GM12864 (cell line): ENCODE measurements around the gene MEGF6.

Source experiments
- DNase-seq: peaks from one replicate; pipeline ENCODE4 v3.0.0-alpha.2; 2011; ENCODE audit warnings: low read depth
- H3K4me3 ChIP-seq: 2 replicates; pipeline ENCODE4 v1.5.1; 2011; ENCODE audit warnings: mild to moderate bottlenecking, low read depth, low read length, control low read depth
- TF ChIP-seq, protein P1 (sequence below): IDR thresholded peaks from 2 replicates; pipeline ENCODE4 v1.5.1; 2011; ENCODE audit warnings: low read depth, mild to moderate bottlenecking, moderate library complexity, low read length, control low read depth, inconsistent platforms; ENCODE audit errors: missing control alignments

Gene MEGF6

GRCh38 chr1:3656450-3657095 is 45.3 kb upstream of the MEGF6 start:
- TF ChIP-seq, protein P1, sequence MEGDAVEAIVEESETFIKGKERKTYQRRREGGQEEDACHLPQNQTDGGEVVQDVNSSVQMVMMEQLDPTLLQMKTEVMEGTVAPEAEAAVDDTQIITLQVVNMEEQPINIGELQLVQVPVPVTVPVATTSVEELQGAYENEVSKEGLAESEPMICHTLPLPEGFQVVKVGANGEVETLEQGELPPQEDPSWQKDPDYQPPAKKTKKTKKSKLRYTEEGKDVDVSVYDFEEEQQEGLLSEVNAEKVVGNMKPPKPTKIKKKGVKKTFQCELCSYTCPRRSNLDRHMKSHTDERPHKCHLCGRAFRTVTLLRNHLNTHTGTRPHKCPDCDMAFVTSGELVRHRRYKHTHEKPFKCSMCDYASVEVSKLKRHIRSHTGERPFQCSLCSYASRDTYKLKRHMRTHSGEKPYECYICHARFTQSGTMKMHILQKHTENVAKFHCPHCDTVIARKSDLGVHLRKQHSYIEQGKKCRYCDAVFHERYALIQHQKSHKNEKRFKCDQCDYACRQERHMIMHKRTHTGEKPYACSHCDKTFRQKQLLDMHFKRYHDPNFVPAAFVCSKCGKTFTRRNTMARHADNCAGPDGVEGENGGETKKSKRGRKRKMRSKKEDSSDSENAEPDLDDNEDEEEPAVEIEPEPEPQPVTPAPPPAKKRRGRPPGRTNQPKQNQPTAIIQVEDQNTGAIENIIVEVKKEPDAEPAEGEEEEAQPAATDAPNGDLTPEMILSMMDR, result no peak
- H3K4me3 ChIP-seq, result peak overlapping the region; percentile 25
- no peak for DNase-seq

- no peak for DNase-seq
- H3K4me3 ChIP-seq, result peak overlapping the region; percentile 19; the same call in 1 of the 2 replicates
- TF ChIP-seq, protein P1, result no peak
Observed at GRCh38 chr1:3654549-3655281, 43.4 kb upstream of the MEGF6 start.

DNA sequence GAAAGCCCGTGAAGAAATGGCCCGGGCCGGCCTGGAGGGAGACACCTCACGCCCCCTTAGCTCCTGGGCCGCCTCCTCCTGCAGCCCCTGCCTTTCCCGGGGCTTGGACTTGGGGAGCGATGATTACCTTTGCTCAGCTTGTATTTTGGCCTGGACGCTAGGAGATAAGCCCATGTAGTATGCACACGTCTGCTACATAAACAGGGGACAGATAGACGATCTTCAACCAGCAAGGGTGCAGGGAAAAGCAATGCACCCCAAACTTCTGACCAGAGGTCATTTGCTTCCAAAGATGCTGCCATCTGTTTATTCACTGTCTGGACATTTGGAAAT is 41.9 kb upstream of the MEGF6 start:
- H3K4me3 ChIP-seq, result peak overlapping the region; percentile 68
- DNase-seq, result no peak
- TF ChIP-seq, protein P1, result no peak

GRCh38 chr1:3652548-3653285 is 41.4 kb upstream of the MEGF6 start:
- TF ChIP-seq, protein P1, result no peak
- peak overlapping the region; percentile 68 for H3K4me3 ChIP-seq
- DNase-seq, result no peak

DNA sequence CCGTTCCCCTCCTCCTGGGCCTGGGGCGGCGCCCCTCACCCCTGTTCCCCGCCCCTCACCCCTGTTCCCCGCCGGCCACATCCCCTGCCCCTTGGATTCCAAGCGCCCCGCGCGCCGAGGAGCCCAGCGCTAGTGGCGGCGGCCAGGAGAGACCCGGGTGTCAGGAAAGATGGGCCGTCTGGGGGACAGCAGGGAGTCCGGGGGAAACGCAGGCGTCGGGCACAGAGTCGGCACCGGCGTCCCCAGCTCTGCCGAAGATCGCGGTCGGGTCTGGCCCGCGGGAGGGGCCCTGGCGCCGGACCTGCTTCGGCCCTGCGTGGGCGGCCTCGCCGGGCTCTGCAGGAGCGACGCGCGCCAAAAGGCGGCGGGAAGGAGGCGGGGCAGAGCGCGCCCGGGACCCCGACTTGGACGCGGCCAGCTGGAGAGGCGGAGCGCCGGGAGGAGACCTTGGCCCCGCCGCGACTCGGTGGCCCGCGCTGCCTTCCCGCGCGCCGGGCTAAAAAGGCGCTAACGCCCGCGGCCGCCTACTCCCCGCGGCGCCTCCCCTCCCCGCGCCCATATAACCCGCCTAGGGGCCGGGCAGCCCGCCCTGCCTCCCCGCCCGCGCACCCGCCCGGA is 40.7 kb upstream of the MEGF6 start, which contains the start of gene TP73:
TSS of gene TP73 (plus strand) at position 587 of the 618 bp plus-strand sequence. CDS start 29,850 bp downstream, outside the sequence.
- peak within 1 kb of the TSS; percentile 68 for H3K4me3 ChIP-seq
- TF ChIP-seq, protein P1, result no peak
- DNase-seq, result peak; percentile 29

DNA sequence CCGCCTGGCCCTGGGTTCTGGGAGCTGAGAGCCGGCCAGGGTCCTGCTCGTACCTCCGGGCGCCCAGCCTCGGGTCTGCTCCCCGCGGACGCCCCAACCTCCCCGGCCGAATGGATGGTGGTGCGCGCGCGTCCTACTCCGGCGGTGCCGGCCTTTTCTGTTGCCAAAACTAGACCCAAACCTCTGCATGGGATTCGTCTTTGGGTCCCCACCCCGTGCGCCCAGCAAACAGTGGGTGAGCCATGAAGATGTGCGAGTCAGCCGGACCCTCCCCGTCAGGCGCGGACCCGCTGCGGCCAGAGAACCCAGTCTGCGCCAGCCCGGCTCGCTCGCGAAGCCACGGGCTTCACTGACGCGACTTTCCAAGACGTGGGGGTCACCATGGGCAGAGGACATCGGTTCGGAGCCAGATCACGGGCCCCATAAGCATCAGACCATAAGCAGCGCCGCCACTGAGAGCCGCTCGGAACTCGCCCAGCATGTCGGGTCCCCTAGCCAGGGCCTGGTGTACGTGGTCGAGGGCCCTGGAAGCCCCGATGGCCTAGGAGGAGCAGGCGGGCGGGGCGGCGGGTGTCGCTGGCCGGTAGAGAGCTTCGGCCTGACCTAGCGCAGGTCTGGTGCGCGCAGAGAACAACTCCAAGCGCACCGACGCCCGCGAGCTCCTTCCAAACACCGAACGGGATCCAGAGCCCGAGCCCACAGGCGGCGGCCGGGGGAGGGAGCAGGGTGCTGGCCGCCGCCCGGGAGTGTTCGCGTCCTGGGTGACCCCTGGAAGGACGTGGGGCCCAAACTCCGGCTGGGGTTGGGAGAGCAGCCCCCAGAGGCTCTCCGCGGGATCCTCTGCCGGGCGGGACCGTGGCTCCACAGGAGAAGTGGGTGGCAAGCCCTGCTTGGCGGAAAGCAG is 40.0 kb upstream of the MEGF6 start:
- peak overlapping the region; percentile 68 for H3K4me3 ChIP-seq
- TF ChIP-seq, protein P1, result no peak
- no peak for DNase-seq
